Right lobe of liver (tissue), 6 donors: ENCODE results near the gene BRD3OS. TPM values are rescaled to one million over a fixed set of nuclear protein-coding genes. Genes with fewer than 3 reads are reported as not detected.

Source experiments
- ATAC-seq, 4 donors: fragments of 200-7000 bp; cut with Tn5 transposase; one replicate each; pipeline ENCODE4 v1.9.1; 2020; ENCODE audit warnings: mild to moderate bottlenecking in 4 of 4, moderate library complexity in 4 of 4
- DNase-seq, 3 donors: peaks; one replicate each; pipeline ENCODE4 v3.0.0-alpha.2; 2020
- H3K27ac ChIP-seq, 3 donors: fragments of 200-600 bp; one replicate each; pipeline ENCODE4 v1.8.0; 2022
- H3K27me3 ChIP-seq, 2 donors: fragments of 200-600 bp; one replicate each; pipeline ENCODE4 v1.8.0; 2022
- H3K36me3 ChIP-seq, 4 donors: fragments of 200-600 bp; sonication (generic) in 1 of 4; one replicate each; pipeline versions ENCODE4 v1.5.1 to v1.8.0; 2017 to 2022; ENCODE audit warnings: control low read depth in 1 of 4
- H3K4me1 ChIP-seq, 4 donors: fragments of 200-600 bp; sonication (generic) in 1 of 4; one replicate each; pipeline versions ENCODE4 v1.5.1 to v1.8.0; 2017 to 2022; ENCODE audit warnings: control low read depth in 1 of 4
- H3K4me3 ChIP-seq, 3 donors: fragments of 200-600 bp; one replicate each; pipeline ENCODE4 v1.8.0; 2022
- H3K9me3 ChIP-seq, 4 donors: fragments of 200-600 bp; sonication (generic) in 1 of 4; one replicate each; pipeline versions ENCODE4 v1.5.1 to v1.8.0; 2017 to 2022; ENCODE audit warnings: control low read depth in 1 of 4
- POLR2A ChIP-seq: fragments of 450-650 bp; IDR thresholded peaks from one replicate; pipeline ENCODE4 v1.6.1; 2017; ENCODE audit warnings: antibody characterized with exemption, mild to moderate bottlenecking
- WGBS: methylation state at CpG from one replicate; pipeline ENCODE4 v1.1.6; 2018; ENCODE audit warnings: low coverage, low lambda C conversion rate; ENCODE audit not compliant: insufficient coverage; ENCODE audit errors: missing lambda C conversion rate; 5-methylcytosine and 5-hydroxymethylcytosine counted together
- intact Hi-C, 2 donors: fragments of 100-400 bp; cut with DNase I; formaldehyde crosslinking; loops; one replicate each; pipeline versions ENCODE4 v1.11.2 to v1.14.1; 2022
- total RNA-seq, 6 experiments: library from RNA; depleted of rRNA in 2 of 6; stranded (reverse); fragments of >200 nt in 2 of 6; fragmentation: NEBNext Ultra II Directional in 3 of 6; extraction: Animal tissue kit (Norgen Biotek cat#: 25700) in 3 of 6; gene quantifications; one replicate each; pipeline versions ENCODE4 v1.1.0 to v1.2.4, GENCODE V29; 2016 to 2023
- TF ChIP-seq, protein P1 (sequence below), 4 donors: fragments of 200-600 bp in 3 of 4; fragments of 450-650 bp in 1 of 4; IDR thresholded peaks; one replicate each; pipeline versions ENCODE4 v1.5.1 to v1.8.0; 2016 to 2022; ENCODE audit warnings: antibody characterized with exemption in 4 of 4, mild to moderate bottlenecking in 2 of 4
- donor health status: DM: no; HTN: yes; CAD: no.
- donor health status: DM: no; HTN: no; CAD: no.
- donor health status: DM: no; HTN: no; CAD: no.
- donor health status: DM: no; HTN: yes; CAD: no.
- donor health status: DM: no; HTN: yes; CAD: no.

The BRD3OS gene
- total RNA-seq, 6 experiments from 2014 or later, result 3.2 to 8.1 (median 5.9) TPM

DNA sequence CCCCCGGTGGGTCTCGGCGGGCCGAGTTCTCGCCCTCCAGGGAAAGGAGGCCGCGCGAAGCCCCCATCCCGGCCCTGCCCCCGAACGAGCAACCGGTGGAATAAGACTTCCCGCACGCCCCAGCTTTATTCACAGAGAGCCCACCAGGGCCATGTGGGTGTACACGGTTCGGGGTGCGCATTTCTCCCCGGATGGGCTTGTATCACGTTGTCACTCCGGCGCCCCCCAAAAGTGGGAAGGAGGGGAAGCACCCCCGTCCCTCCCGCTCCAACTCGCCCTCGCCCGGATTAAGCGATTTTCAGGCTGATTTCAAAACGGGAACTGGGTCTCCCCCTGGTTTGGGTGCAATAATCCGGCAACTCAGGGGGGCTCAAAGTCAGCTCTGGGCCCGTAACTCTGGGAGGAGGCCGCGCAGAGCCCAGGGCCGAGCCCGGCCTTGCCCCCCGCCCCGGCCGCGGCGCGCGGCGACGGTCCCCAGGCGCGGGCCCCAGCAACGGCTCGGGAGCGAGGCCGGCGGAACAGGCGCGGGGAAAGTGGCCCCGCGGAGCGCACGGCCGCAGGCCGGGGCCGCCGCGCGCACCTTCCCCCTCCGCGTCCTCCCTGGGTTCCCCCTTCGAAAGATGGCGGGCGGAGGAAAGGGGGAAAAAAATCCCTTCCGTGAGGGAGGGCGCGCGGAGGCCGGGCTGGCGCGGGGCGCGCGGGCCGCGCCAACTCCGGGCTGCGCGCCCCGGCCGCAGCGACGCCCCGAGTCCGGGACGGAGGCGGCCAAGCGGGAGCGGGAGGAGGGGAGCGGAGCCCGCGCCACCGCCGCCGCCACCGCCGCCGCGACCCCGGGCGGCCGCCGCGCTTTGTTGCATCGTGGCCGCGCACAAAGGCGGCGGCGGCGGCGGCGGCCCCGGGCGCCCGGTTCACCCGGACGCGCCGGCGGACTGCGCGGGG is 41.9 kb downstream of the BRD3OS start:
- DNase-seq, result peak in 2 of 3 donors; percentile 49 to 61
- Histone ChIP-seq H3K27ac (peak overlapping the region; percentile 36 to 58 (median 47)), H3K4me3 (peak overlapping the region; percentile 58 to 95 (median 62)), H3K27me3 (no peaks in the 10 kb centered on the region), H3K4me1 (peaks cover 0 to 18% (median 0%) of the 10 kb centered on the region in 4 donors), H3K9me3 (no peaks in the 10 kb centered on the region), H3K36me3 (no peaks in the 10 kb centered on the region)
- 3% methylated on average over 10 of the region's 126 CpGs for WGBS
- no peak for ATAC-seq
- TF ChIP-seq POLR2A, result no peak
- TF ChIP-seq, protein P1, sequence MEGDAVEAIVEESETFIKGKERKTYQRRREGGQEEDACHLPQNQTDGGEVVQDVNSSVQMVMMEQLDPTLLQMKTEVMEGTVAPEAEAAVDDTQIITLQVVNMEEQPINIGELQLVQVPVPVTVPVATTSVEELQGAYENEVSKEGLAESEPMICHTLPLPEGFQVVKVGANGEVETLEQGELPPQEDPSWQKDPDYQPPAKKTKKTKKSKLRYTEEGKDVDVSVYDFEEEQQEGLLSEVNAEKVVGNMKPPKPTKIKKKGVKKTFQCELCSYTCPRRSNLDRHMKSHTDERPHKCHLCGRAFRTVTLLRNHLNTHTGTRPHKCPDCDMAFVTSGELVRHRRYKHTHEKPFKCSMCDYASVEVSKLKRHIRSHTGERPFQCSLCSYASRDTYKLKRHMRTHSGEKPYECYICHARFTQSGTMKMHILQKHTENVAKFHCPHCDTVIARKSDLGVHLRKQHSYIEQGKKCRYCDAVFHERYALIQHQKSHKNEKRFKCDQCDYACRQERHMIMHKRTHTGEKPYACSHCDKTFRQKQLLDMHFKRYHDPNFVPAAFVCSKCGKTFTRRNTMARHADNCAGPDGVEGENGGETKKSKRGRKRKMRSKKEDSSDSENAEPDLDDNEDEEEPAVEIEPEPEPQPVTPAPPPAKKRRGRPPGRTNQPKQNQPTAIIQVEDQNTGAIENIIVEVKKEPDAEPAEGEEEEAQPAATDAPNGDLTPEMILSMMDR (IDR thresholded peaks at IDR 0.05), result no peak
- intact Hi-C loops, result no loop called here

DNA sequence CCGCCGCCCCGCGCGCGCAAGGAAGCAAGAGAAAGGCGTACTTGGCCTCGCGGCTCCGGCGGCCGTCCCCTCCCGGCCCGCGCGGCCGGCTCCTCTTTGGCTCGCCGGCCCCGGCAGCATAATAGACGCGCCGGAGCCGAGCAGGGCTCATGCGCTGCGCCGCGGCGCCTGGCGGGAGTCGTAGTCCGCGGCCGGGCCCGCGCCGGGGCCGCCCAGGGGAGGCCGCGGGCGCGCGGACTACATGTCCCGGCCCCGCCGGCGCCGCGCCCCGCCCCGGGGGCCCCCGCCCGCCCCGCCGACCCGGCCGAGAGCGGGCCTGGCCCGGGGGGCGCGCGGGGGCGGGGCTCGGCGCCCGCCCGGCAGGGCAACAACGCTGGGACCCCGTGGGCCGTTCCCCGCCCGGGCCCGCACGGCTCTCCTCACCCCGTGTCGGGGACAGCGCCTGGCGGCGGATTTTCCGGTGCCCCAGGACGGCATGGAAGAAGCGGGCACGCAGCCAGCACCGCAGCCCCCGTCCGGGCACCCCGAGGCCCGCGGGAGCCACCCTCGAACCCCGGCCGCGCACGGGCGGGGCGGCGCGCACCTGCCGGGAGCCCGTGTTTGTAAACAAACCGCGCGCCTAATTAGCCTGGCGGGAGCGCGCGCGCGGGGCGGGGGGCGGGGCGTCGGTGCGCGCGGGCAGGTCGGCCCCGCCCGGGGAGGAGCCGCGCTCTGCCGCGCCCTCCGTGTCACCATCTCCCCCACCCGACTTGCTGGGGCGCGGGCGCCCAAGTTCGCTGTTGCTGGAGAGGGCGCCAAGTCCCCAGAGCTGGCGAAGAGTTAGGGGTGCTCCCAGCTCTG is 42.8 kb downstream of the BRD3OS start, which contains the start of gene BRD3:
Gene BRD3 (minus strand): TSS at position 123 of the 840 bp plus-strand sequence. CDS start 14,549 bp downstream, outside the sequence.
- H3K27ac ChIP-seq, result peak within 1 kb of the TSS; percentile 84 to 97 (median 94)
- no CpG with 5 or more reads among the region's 131 CpGs for WGBS
- intact Hi-C loops, result no loop called here
- TF ChIP-seq POLR2A, result peak; percentile 81
- TF ChIP-seq, protein P1 (IDR thresholded peaks at IDR 0.05), result no peak
- peaks cover 0 to 18% (median 0%) of the 10 kb centered on the region in 4 donors for H3K4me1 ChIP-seq
- peak; percentile 78 to 86 (median 82) for ATAC-seq
- DNase-seq, result peak; percentile 89 to 91 (median 89)
- H3K27me3 ChIP-seq, result no peaks in the 10 kb centered on the region
- peak within 1 kb of the TSS; percentile 75 to 95 (median 79) for H3K4me3 ChIP-seq
- H3K36me3 ChIP-seq, result no peaks in the 10 kb centered on the region
- no peaks in the 10 kb centered on the region for H3K9me3 ChIP-seq

DNA sequence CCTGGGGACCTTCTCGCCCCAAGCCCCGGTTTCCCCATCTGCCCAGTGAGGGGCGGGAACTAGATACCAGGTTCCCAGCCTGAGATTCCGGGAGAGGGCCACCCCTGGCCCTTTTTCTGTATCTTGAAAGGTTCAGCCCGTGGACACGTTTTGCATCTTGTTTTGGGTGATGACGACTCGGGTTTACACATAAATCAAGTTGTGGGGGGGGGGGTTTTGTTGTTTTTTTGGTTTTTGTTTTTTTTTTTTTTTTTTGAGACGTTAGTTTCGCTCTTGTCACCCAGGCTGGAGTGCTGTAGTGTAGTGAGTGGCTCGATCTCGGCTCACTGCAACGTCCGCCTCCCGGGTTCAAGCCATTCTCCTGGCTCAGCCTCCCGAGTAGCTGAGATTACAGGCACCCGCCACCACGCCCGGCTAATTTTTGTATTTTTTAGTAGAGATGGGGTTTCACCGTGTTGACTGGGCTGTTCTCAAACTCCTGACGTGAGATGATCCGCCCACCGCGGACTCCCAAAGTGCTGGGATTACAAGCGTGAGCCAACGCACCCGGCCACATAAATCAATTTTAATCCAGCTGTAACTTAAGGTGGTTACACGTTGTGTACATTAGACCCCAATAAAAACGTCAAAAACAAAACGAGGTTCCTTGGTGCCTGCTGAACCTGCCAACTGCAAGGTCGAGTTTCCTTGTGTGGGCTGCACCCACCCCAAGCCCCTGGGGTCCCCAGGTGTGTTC is 43.6 kb downstream of the BRD3OS start:
- TF ChIP-seq, protein P1 (IDR thresholded peaks at IDR 0.05), result no peak
- no peak for TF ChIP-seq POLR2A
- WGBS, result 4% methylated on average over 28 of the region's 31 CpGs
- ATAC-seq, result peak in 1 of 4 donors; percentile 4
- Histone ChIP-seq H3K27me3 (no peaks in the 10 kb centered on the region), H3K27ac (peak overlapping the region; percentile 84 to 97 (median 94)), H3K9me3 (no peaks in the 10 kb centered on the region), H3K4me1 (peaks cover 0 to 18% (median 0%) of the 10 kb centered on the region in 4 donors), H3K36me3 (no peaks in the 10 kb centered on the region), H3K4me3 (peak overlapping the region; percentile 75 to 95 (median 79))
- DNase-seq, result peak in 1 of 3 donors; percentile 20
- intact Hi-C loops, result no loop called here
